ENCODE data around the gene FNBP1L. TPM values are rescaled to one million over a fixed set of nuclear protein-coding genes. Genes with fewer than 3 reads are reported as not detected.

Gene FNBP1L
- total and polyA plus RNA-seq, 2 donors (not counting 1 experiment from before 2014, with no cell fraction given): 0.86 to 5.4 TPM

- intact Hi-C loops (cut with micrococcal nuclease): no loop called here
- Histone ChIP-seq H2AFZ (ENCODE audit: insufficient read depth, low read depth, low read length, poor library complexity, severe bottlenecking) (no peak overlapping the region), H3K27me3 (replicated peaks in 1 of 4; ENCODE audit: control extremely low read depth in 1 of 4, control insufficient read depth in 3 of 4, insufficient read depth in 4 of 4, low read length in 3 of 4) (peaks cover 0 to 4% (median 0%) of the 10 kb centered on the region in 4 experiments), H3K27ac (ENCODE audit: low read length in 2 of 2) (no peak overlapping the region), H3K4me2 (replicated peaks; ENCODE audit: low read depth, low read length, poor library complexity, severe bottlenecking) (no peak overlapping the region), H3K9me3 (ENCODE audit: control extremely low read depth in 1 of 3, control insufficient read depth in 2 of 3, insufficient read depth in 1 of 3, low read length in 2 of 3) (peaks cover 0 to 2% (median 0%) of the 10 kb centered on the region in 3 donors), H3K4me1 (ENCODE audit: control insufficient read depth in 2 of 2, insufficient read depth in 2 of 2, low read length in 2 of 2) (peaks cover 4 to 9% of the 10 kb centered on the region in 2 donors), H3K9ac (ENCODE audit: low read length) (no peak overlapping the region), H4K20me1 (ENCODE audit: control insufficient read depth, insufficient read depth, low read length, poor library complexity, severe bottlenecking) (no peaks in the 10 kb centered on the region), H3K79me2 (ENCODE audit: control insufficient read depth, insufficient read depth, low read length) (no peaks in the 10 kb centered on the region), H3K36me3 (replicated peaks in 1 of 2; ENCODE audit: control extremely low read depth in 1 of 2, control insufficient read depth in 1 of 2, extremely low read depth in 1 of 2, insufficient read depth in 2 of 2, low read length in 1 of 2) (no peaks in the 10 kb centered on the region), H3K4me3 (ENCODE audit: control extremely low read depth in 1 of 5, extremely low read depth in 1 of 5, insufficient read depth in 1 of 5, low read depth in 2 of 5, low read length in 4 of 5) (no peak overlapping the region)
- WGBS (ENCODE audit: insufficient coverage): no CpG with 5 or more reads among the region's 2 CpGs
- ChIA-PET POLR2A (no interaction called here), CTCF (no interaction called here)
- Mint-ChIP-seq H3K27me3 (peaks cover 12% of the 10 kb centered on the region), H3K9me3 (ENCODE audit: insufficient read depth) (no peaks in the 10 kb centered on the region), H3K4me1 (peaks cover 8% of the 10 kb centered on the region), H3K27ac (no peak overlapping the region), H3K4me3 (no peak overlapping the region)
- TF ChIP-seq EZH2 (IDR thresholded peaks at IDR 0.05; ENCODE audit: borderline replicate concordance, insufficient read depth, low read depth, low read length, poor library complexity, severe bottlenecking): no peak
- TF ChIP-seq CTCF (IDR thresholded peaks at IDR 0.05): no peak
- DNase-seq (no peak), ATAC-seq (ENCODE audit: low read depth) (no peak)
These were observed 27.5 kb upstream of the FNBP1L start for GRCh38 chr1:93420400-93420799.

GRCh38 chr1:93426181-93426580 is 21.7 kb upstream of the FNBP1L start:
- TF ChIP-seq EZH2 (IDR thresholded peaks at IDR 0.05; ENCODE audit: borderline replicate concordance, insufficient read depth, low read depth, low read length, poor library complexity, severe bottlenecking): no peak
- no peak for TF ChIP-seq CTCF (IDR thresholded peaks at IDR 0.05)
- WGBS (ENCODE audit: insufficient coverage): 81% methylated on average over 2 of the region's 2 CpGs

More at GRCh38 chr1:93426181-93426580, 21.7 kb upstream of the FNBP1L start:
- ChIA-PET CTCF (no interaction called here), POLR2A (no interaction called here)
- no peaks in the 10 kb centered on the region for H3K4me1 Mint-ChIP-seq
- no peaks in the 10 kb centered on the region for H3K36me3 ChIP-seq (replicated peaks in 1 of 2; ENCODE audit: control extremely low read depth in 1 of 2, control insufficient read depth in 1 of 2, extremely low read depth in 1 of 2, insufficient read depth in 2 of 2, low read length in 1 of 2)
- no peak overlapping the region for H3K4me3 Mint-ChIP-seq
- no peaks in the 10 kb centered on the region for H4K20me1 ChIP-seq (ENCODE audit: control insufficient read depth, insufficient read depth, low read length, poor library complexity, severe bottlenecking)
- H3K4me1 ChIP-seq (ENCODE audit: control insufficient read depth in 2 of 2, insufficient read depth in 2 of 2, low read length in 2 of 2): no peaks in the 10 kb centered on the region
- H3K4me2 ChIP-seq (replicated peaks; ENCODE audit: low read depth, low read length, poor library complexity, severe bottlenecking): no peak overlapping the region
- ATAC-seq (ENCODE audit: low read depth) (no peak), DNase-seq (no peak)
- peaks cover 0 to 17% (median 0%) of the 10 kb centered on the region in 3 donors for H3K9me3 ChIP-seq (ENCODE audit: control extremely low read depth in 1 of 3, control insufficient read depth in 2 of 3, insufficient read depth in 1 of 3, low read length in 2 of 3)
- no peaks in the 10 kb centered on the region for H3K9me3 Mint-ChIP-seq (ENCODE audit: insufficient read depth)
- H3K27ac ChIP-seq (ENCODE audit: low read length in 2 of 2): no peak overlapping the region
- peaks cover 4% of the 10 kb centered on the region for H3K27me3 Mint-ChIP-seq
- H3K27me3 ChIP-seq (replicated peaks in 1 of 4; ENCODE audit: control extremely low read depth in 1 of 4, control insufficient read depth in 3 of 4, insufficient read depth in 4 of 4, low read length in 3 of 4): peaks cover 0 to 2% (median 0%) of the 10 kb centered on the region in 4 experiments
- H3K4me3 ChIP-seq (ENCODE audit: control extremely low read depth in 1 of 5, extremely low read depth in 1 of 5, insufficient read depth in 1 of 5, low read depth in 2 of 5, low read length in 4 of 5): no peak overlapping the region
- intact Hi-C loops (cut with micrococcal nuclease): no loop called here
- no peaks in the 10 kb centered on the region for H3K79me2 ChIP-seq (ENCODE audit: control insufficient read depth, insufficient read depth, low read length)
- H3K9ac ChIP-seq (ENCODE audit: low read length): no peak overlapping the region
- H2AFZ ChIP-seq (ENCODE audit: insufficient read depth, low read depth, low read length, poor library complexity, severe bottlenecking): no peak overlapping the region
- no peak overlapping the region for H3K27ac Mint-ChIP-seq
